ENCODE data around the gene ITPRIP. TPM values are rescaled to one million over a fixed set of nuclear protein-coding genes. Genes with fewer than 3 reads are reported as not detected.

Gene ITPRIP
- polyA plus RNA-seq, 1 donor (not counting 4 experiments of a cell fraction or from before 2014, with no cell fraction given): 12.1 TPM

- Histone ChIP-seq H2AFZ (ENCODE audit: control insufficient read depth, low read length) (no peak overlapping the region), H3K36me3 (ENCODE audit: control insufficient read depth in 2 of 2, extremely low read depth in 1 of 2, insufficient read depth in 2 of 2, low read length in 2 of 2) (peaks cover 1 to 21% of the 10 kb centered on the region in 2 experiments), H3K4me2 (ENCODE audit: control insufficient read depth, extremely low read depth, insufficient read depth, low read depth, low read length) (no peak overlapping the region), H3K9me1 (ENCODE audit: control insufficient read depth, extremely low read depth, insufficient read depth, low read length) (peaks cover 3% of the 10 kb centered on the region), H3K4me1 (ENCODE audit: control insufficient read depth, extremely low read depth, insufficient read depth, low read length) (peaks cover 72% of the 10 kb centered on the region), H3K79me2 (ENCODE audit: control insufficient read depth, insufficient read depth, low read length) (peaks cover 74% of the 10 kb centered on the region), H3K27ac (ENCODE audit: control insufficient read depth, insufficient read depth, low read length) (peak overlapping the region; percentile 87), H3K27me3 (ENCODE audit: control insufficient read depth, extremely low read depth, insufficient read depth, low read length) (no peaks in the 10 kb centered on the region), H3K9ac (ENCODE audit: control insufficient read depth, extremely low read depth, insufficient read depth, low read length) (no peak overlapping the region), H3K9me3 (ENCODE audit: control insufficient read depth, low read depth, low read length) (no peaks in the 10 kb centered on the region), H3K4me3 (ENCODE audit: control insufficient read depth in 2 of 3, extremely low read depth in 1 of 3, insufficient read depth in 2 of 3, low read depth in 1 of 3, low read length in 3 of 3) (no peak overlapping the region), H4K20me1 (ENCODE audit: control insufficient read depth, extremely low read depth, insufficient read depth, low read length) (no peaks in the 10 kb centered on the region)
- dilution Hi-C loops (cut with MboI; ENCODE audit: extremely low pct_ligation_motif_present, low sequenced_read_pairs): no loop called here
- TF ChIP-seq EZH2 (IDR thresholded peaks at IDR 0.05; ENCODE audit: low read length) (no peak), CTCF (optimal IDR thresholded peaks at IDR 0.05 in 1 of 3, IDR thresholded peaks at IDR 0.05 in 1 of 3, conservative IDR thresholded peaks at IDR 0.05 in 1 of 3; ENCODE audit: extremely low read depth in 1 of 3, insufficient read depth in 2 of 3, low read length in 3 of 3) (no peak)
- DNase-seq (ENCODE audit: low read depth, low spot score): no peak
- FAIRE-seq: no peak
Measured at GRCh38 chr10:104324221-104324686, 14.0 kb downstream of the ITPRIP start.

- Histone ChIP-seq H3K36me3 (ENCODE audit: control insufficient read depth in 2 of 2, extremely low read depth in 1 of 2, insufficient read depth in 2 of 2, low read length in 2 of 2) (peaks cover 1 to 21% of the 10 kb centered on the region in 2 experiments), H4K20me1 (ENCODE audit: control insufficient read depth, extremely low read depth, insufficient read depth, low read length) (peaks cover 4% of the 10 kb centered on the region), H3K4me1 (ENCODE audit: control insufficient read depth, extremely low read depth, insufficient read depth, low read length) (peaks cover 72% of the 10 kb centered on the region), H2AFZ (ENCODE audit: control insufficient read depth, low read length) (no peak overlapping the region), H3K79me2 (ENCODE audit: control insufficient read depth, insufficient read depth, low read length) (peaks cover 78% of the 10 kb centered on the region), H3K9me3 (ENCODE audit: control insufficient read depth, low read depth, low read length) (no peaks in the 10 kb centered on the region), H3K27me3 (ENCODE audit: control insufficient read depth, extremely low read depth, insufficient read depth, low read length) (no peaks in the 10 kb centered on the region), H3K4me3 (ENCODE audit: control insufficient read depth in 2 of 3, extremely low read depth in 1 of 3, insufficient read depth in 2 of 3, low read depth in 1 of 3, low read length in 3 of 3) (no peak overlapping the region), H3K9ac (ENCODE audit: control insufficient read depth, extremely low read depth, insufficient read depth, low read length) (no peak overlapping the region), H3K9me1 (ENCODE audit: control insufficient read depth, extremely low read depth, insufficient read depth, low read length) (peaks cover 3% of the 10 kb centered on the region), H3K4me2 (ENCODE audit: control insufficient read depth, extremely low read depth, insufficient read depth, low read depth, low read length) (no peak overlapping the region), H3K27ac (ENCODE audit: control insufficient read depth, insufficient read depth, low read length) (peak overlapping the region; percentile 87)
- dilution Hi-C loops (cut with MboI; ENCODE audit: extremely low pct_ligation_motif_present, low sequenced_read_pairs): no loop called here
- DNase-seq (ENCODE audit: low read depth, low spot score) (no peak), FAIRE-seq (no peak)
- TF ChIP-seq CTCF (optimal IDR thresholded peaks at IDR 0.05 in 1 of 3, IDR thresholded peaks at IDR 0.05 in 1 of 3, conservative IDR thresholded peaks at IDR 0.05 in 1 of 3; ENCODE audit: extremely low read depth in 1 of 3, insufficient read depth in 2 of 3, low read length in 3 of 3): no peak
- TF ChIP-seq EZH2 (IDR thresholded peaks at IDR 0.05; ENCODE audit: low read length): no peak
Measured at GRCh38 chr10:104323760-104324201, 14.5 kb downstream of the ITPRIP start.
